ENCODE data around the gene TPK1.

The TPK1 gene

GRCh38 chr7:144776447-144776846 is 59.4 kb downstream of the TPK1 start:
- TF ChIP-seq GATA3 (IDR thresholded peaks at IDR 0.05; ENCODE audit: low read depth, low read length) (no peak), GATA2 (IDR thresholded peaks at IDR 0.05; ENCODE audit: low read depth, low read length) (no peak)

- TF ChIP-seq GATA2 (IDR thresholded peaks at IDR 0.05; ENCODE audit: low read depth, low read length) (no peak), GATA3 (IDR thresholded peaks at IDR 0.05; ENCODE audit: low read depth, low read length) (no peak)
These were observed 60.1 kb downstream of the TPK1 start for GRCh38 chr7:144775749-144776148.

GRCh38 chr7:144771927-144772326 is 63.9 kb downstream of the TPK1 start:
- TF ChIP-seq GATA2 (IDR thresholded peaks at IDR 0.05; ENCODE audit: low read depth, low read length) (no peak), GATA3 (IDR thresholded peaks at IDR 0.05; ENCODE audit: low read depth, low read length) (no peak)

- TF ChIP-seq GATA3 (IDR thresholded peaks at IDR 0.05; ENCODE audit: low read depth, low read length) (no peak), GATA2 (IDR thresholded peaks at IDR 0.05; ENCODE audit: low read depth, low read length) (no peak)
These were observed 64.7 kb downstream of the TPK1 start for GRCh38 chr7:144771174-144771573.

GRCh38 chr7:144769352-144769751 is 66.5 kb downstream of the TPK1 start:
- TF ChIP-seq GATA2 (IDR thresholded peaks at IDR 0.05; ENCODE audit: low read depth, low read length) = no peak
- TF ChIP-seq GATA3 (IDR thresholded peaks at IDR 0.05; ENCODE audit: low read depth, low read length) = no peak

GRCh38 chr7:144768633-144769032 is 67.2 kb downstream of the TPK1 start:
- TF ChIP-seq GATA2 (IDR thresholded peaks at IDR 0.05; ENCODE audit: low read depth, low read length) = no peak
- TF ChIP-seq GATA3 (IDR thresholded peaks at IDR 0.05; ENCODE audit: low read depth, low read length) = no peak

- TF ChIP-seq GATA3 (IDR thresholded peaks at IDR 0.05; ENCODE audit: low read depth, low read length) = no peak
- no peak for TF ChIP-seq GATA2 (IDR thresholded peaks at IDR 0.05; ENCODE audit: low read depth, low read length)
These were observed 72.6 kb downstream of the TPK1 start for GRCh38 chr7:144763291-144763690.

GRCh38 chr7:144762853-144763252 is 73.0 kb downstream of the TPK1 start:
- no peak for TF ChIP-seq GATA2 (IDR thresholded peaks at IDR 0.05; ENCODE audit: low read depth, low read length)
- TF ChIP-seq GATA3 (IDR thresholded peaks at IDR 0.05; ENCODE audit: low read depth, low read length) = no peak

- TF ChIP-seq GATA2 (IDR thresholded peaks at IDR 0.05; ENCODE audit: low read depth, low read length) (no peak), GATA3 (IDR thresholded peaks at IDR 0.05; ENCODE audit: low read depth, low read length) (no peak)
These were observed 74.4 kb downstream of the TPK1 start for GRCh38 chr7:144761493-144761892.

- TF ChIP-seq GATA3 (IDR thresholded peaks at IDR 0.05; ENCODE audit: low read depth, low read length) = no peak
- TF ChIP-seq GATA2 (IDR thresholded peaks at IDR 0.05; ENCODE audit: low read depth, low read length) = no peak
These were observed 76.2 kb downstream of the TPK1 start for GRCh38 chr7:144759653-144760052.

- TF ChIP-seq GATA3 (IDR thresholded peaks at IDR 0.05; ENCODE audit: low read depth, low read length) = no peak
- TF ChIP-seq GATA2 (IDR thresholded peaks at IDR 0.05; ENCODE audit: low read depth, low read length) = no peak
These were observed 87.9 kb downstream of the TPK1 start for GRCh38 chr7:144747936-144748335.

- TF ChIP-seq GATA2 (IDR thresholded peaks at IDR 0.05; ENCODE audit: low read depth, low read length) (no peak), GATA3 (IDR thresholded peaks at IDR 0.05; ENCODE audit: low read depth, low read length) (no peak)
These were observed 97.0 kb downstream of the TPK1 start for GRCh38 chr7:144738708-144739314.

- TF ChIP-seq GATA3 (IDR thresholded peaks at IDR 0.05; ENCODE audit: low read depth, low read length) (no peak), GATA2 (IDR thresholded peaks at IDR 0.05; ENCODE audit: low read depth, low read length) (no peak)
These were observed 97.7 kb downstream of the TPK1 start for GRCh38 chr7:144738146-144738545.

- TF ChIP-seq GATA3 (IDR thresholded peaks at IDR 0.05; ENCODE audit: low read depth, low read length) (no peak), GATA2 (IDR thresholded peaks at IDR 0.05; ENCODE audit: low read depth, low read length) (no peak)
These were observed 98.9 kb downstream of the TPK1 start for GRCh38 chr7:144736880-144737493.

- TF ChIP-seq GATA2 (IDR thresholded peaks at IDR 0.05; ENCODE audit: low read depth, low read length) (no peak), GATA3 (IDR thresholded peaks at IDR 0.05; ENCODE audit: low read depth, low read length) (no peak)
These were observed 100.2 kb downstream of the TPK1 start for GRCh38 chr7:144735505-144736276.
